Upper lobe of left lung (tissue), 6 donors: ENCODE data around the gene TOGARAM2. TPM values are rescaled to one million over a fixed set of nuclear protein-coding genes. Genes with fewer than 3 reads are reported as not detected.

ENCODE experiments used
- ATAC-seq, 2 donors: fragments of 200-7000 bp; cut with Tn5 transposase; one replicate each; pipeline ENCODE4 v1.9.1; 2022; ENCODE audit warnings: mild to moderate bottlenecking in 2 of 2, moderate library complexity in 2 of 2; ENCODE audit not compliant: low FRiP score in 2 of 2
- DNase-seq, 2 donors: peaks; one replicate each; pipeline ENCODE4 v3.0.0-alpha.2; 2019 to 2020
- H3K27ac ChIP-seq, 4 donors: fragments of 200-600 bp; sonication (generic); one replicate each; pipeline ENCODE4 v1.5.1; 2016 to 2019
- H3K27me3 ChIP-seq, 4 donors: fragments of 200-600 bp; sonication (generic); one replicate each; pipeline ENCODE4 v1.5.1; 2017 to 2019
- H3K36me3 ChIP-seq, 4 donors: fragments of 200-600 bp; sonication (generic); one replicate each; pipeline ENCODE4 v1.5.1; 2016 to 2019
- H3K4me1 ChIP-seq, 4 donors: fragments of 200-600 bp; sonication (generic); one replicate each; pipeline ENCODE4 v1.5.1; 2018 to 2019
- H3K4me3 ChIP-seq, 4 donors: fragments of 200-600 bp; sonication (generic); one replicate each; pipeline ENCODE4 v1.5.1; 2017 to 2019; ENCODE audit warnings: mild to moderate bottlenecking in 2 of 4, moderate library complexity in 1 of 4
- H3K9me3 ChIP-seq, 4 donors: fragments of 200-600 bp; sonication (generic); one replicate each; pipeline ENCODE4 v1.5.1; 2018 to 2019
- EP300 ChIP-seq, 4 donors: sonication (generic); formaldehyde crosslinking; IDR thresholded peaks; one replicate each; pipeline ENCODE4 v1.5.1; 2017; ENCODE audit warnings: antibody characterized with exemption in 4 of 4, control low read depth in 2 of 4
- POLR2A ChIP-seq, 4 donors: fragments of 450-650 bp; IDR thresholded peaks; one replicate each; pipeline ENCODE4 v1.5.1; 2016 to 2017; ENCODE audit warnings: antibody characterized with exemption in 4 of 4, mild to moderate bottlenecking in 2 of 4
- POLR2AphosphoS5 ChIP-seq, 2 donors: sonication (generic); formaldehyde crosslinking; IDR thresholded peaks; one replicate each; pipeline ENCODE4 v1.5.1; 2017; ENCODE audit warnings: antibody characterized with exemption in 2 of 2
- WGBS, 2 donors: methylation state at CpG; one replicate each; pipeline ENCODE4 v1.1.5; 2017 to 2018; 5-methylcytosine and 5-hydroxymethylcytosine counted together
- total RNA-seq, 6 donors: library from RNA; depleted of rRNA in 4 of 6; stranded (reverse); fragments of >200 nt in 4 of 6; gene quantifications; one replicate each; pipeline versions ENCODE4 v1.1.0 to v1.2.1, GENCODE V29; 2016 to 2021
- TF ChIP-seq, protein P1 (sequence below), 6 experiments: fragments of 450-650 bp in 4 of 6; fragments of 200-600 bp in 2 of 6; sonication (generic) in 2 of 6; IDR thresholded peaks; one replicate each; pipeline ENCODE4 v1.5.1; 2016 to 2019; ENCODE audit warnings: antibody characterized with exemption in 6 of 6
- donor health status: DM: no; HTN: no; CAD: no; lungs with moderate emphysema.
- donor health status: DM: no; HTN: yes; CAD: no; lungs with severe emphysema.

TOGARAM2 gene
- total RNA-seq, 6 donors from 2014 or later = 0.37 to 24.5 (median 10.9) TPM

DNA sequence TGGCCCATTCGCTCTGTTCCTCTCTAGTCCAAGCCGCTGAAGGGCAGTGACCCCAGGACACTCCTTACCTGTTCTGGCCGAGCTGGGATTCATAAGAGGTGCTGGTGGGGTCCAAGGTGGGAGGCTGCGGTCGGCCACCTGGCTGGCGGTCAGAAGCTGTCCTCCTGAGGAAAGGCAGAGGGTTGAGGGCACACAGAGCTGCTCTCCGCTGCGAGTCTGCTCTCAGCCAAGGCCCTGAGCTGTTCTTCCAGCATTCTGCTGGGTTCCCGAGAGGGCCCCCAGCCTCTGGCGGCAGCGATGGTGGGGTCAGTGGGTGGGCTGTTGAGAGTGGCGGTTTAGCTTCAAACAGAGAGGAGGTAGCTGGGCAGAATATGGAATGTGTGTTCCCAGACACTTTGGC, 89.4 kb downstream of the TOGARAM2 start:
- DNase-seq (peak in 1 of 2 donors; percentile 46), ATAC-seq (no peak)
- Histone ChIP-seq H3K4me3 (no peak overlapping the region), H3K27me3 (no peaks in the 10 kb centered on the region), H3K9me3 (no peaks in the 10 kb centered on the region), H3K36me3 (no peaks in the 10 kb centered on the region), H3K4me1 (peaks cover 2 to 14% (median 4%) of the 10 kb centered on the region in 4 donors), H3K27ac (no peak overlapping the region)
- WGBS, 2 donors = 77 to 81% methylated on average over 8 to 12 of the region's 12 CpGs
- TF ChIP-seq POLR2AphosphoS5 (IDR thresholded peaks at IDR 0.05) = no peak
- TF ChIP-seq, protein P1, sequence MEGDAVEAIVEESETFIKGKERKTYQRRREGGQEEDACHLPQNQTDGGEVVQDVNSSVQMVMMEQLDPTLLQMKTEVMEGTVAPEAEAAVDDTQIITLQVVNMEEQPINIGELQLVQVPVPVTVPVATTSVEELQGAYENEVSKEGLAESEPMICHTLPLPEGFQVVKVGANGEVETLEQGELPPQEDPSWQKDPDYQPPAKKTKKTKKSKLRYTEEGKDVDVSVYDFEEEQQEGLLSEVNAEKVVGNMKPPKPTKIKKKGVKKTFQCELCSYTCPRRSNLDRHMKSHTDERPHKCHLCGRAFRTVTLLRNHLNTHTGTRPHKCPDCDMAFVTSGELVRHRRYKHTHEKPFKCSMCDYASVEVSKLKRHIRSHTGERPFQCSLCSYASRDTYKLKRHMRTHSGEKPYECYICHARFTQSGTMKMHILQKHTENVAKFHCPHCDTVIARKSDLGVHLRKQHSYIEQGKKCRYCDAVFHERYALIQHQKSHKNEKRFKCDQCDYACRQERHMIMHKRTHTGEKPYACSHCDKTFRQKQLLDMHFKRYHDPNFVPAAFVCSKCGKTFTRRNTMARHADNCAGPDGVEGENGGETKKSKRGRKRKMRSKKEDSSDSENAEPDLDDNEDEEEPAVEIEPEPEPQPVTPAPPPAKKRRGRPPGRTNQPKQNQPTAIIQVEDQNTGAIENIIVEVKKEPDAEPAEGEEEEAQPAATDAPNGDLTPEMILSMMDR (IDR thresholded peaks at IDR 0.05) = no peak
- no peak for TF ChIP-seq POLR2A (IDR thresholded peaks at IDR 0.05)
- TF ChIP-seq EP300 (IDR thresholded peaks at IDR 0.05) = no peak

DNA sequence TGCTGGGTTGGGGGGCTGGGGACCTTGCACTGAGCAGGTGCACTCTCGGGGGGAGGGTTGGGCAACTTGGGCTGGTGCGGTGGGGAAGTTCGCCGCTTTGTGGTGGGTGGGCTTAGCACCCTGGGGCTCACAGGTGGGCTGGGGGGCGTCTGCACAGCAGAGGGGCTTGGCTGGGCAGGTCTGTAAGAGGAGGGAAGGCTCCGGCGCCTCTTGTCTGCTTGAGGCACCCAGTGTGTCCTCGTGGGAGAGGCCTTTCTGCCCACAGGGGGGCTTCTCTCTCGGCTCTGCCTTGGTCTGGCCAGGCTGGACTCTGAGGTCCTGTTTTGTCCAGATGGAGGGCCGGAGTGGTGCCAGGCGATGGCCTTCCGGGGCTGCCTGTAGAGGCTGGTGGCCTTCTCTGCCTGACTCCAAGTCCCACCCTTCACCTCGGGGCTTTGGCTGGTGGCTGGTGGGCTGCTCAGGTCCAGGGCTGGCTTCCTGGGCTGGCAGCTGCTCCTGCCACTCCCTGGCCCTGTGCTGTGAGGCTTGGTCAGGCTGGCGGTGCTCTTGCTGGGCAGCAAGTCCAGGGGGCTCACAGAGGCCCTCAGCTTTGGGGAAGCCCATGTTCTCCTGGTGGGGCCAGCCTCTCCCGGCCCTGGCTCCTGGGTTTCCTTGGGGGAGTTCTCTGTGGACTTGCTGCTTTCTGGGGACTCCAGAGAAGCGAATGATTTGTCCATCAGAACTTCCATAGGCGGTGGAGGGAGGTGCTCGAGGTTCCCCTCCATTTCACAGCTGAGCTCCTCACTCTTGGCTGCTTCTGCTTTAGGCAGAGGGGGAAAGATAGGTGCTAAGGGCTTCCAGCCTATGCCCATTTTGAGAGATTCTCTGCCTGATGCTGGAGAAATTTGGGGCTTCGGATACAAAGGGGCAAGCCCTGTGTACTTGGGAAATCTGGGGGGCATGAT, 90.2 kb downstream of the TOGARAM2 start:
- TF ChIP-seq, protein P1 (IDR thresholded peaks at IDR 0.05) = no peak
- TF ChIP-seq POLR2A (IDR thresholded peaks at IDR 0.05) (no peak), POLR2AphosphoS5 (IDR thresholded peaks at IDR 0.05) (no peak), EP300 (IDR thresholded peaks at IDR 0.05) (no peak)
- ATAC-seq = peak in 1 of 2 donors; percentile 3

DNA sequence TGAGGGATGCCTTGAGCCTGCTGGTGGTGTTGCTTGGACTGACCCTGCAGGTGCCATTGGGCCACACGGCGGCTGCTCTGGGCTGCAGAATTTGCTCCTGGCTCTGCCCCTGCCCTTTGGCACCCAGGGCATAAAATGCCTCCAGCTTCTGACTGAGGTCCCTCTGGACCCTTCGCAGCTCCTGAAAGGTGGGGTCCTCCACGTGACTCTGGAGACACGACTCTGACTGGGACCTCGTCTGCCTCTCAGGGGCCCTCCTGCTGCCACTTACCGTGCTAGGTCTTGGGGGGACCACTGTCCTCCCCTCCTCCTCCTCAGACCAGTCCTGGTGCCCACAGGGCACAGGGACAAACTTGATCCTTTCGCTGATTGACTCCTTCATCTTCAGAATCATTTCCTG, 91.2 kb downstream of the TOGARAM2 start:
- peaks cover 0 to under 1% (median 0%) of the 10 kb centered on the region in 4 donors for H3K4me1 ChIP-seq
- WGBS, 2 donors = 92 to 96% methylated on average over 6 to 8 of the region's 8 CpGs
- DNase-seq (no peak), ATAC-seq (no peak)
- no peak overlapping the region for H3K4me3 ChIP-seq
- H3K36me3 ChIP-seq = no peaks in the 10 kb centered on the region
- TF ChIP-seq EP300 (IDR thresholded peaks at IDR 0.05) (no peak), POLR2A (IDR thresholded peaks at IDR 0.05) (no peak), POLR2AphosphoS5 (IDR thresholded peaks at IDR 0.05) (no peak)
- TF ChIP-seq, protein P1 (IDR thresholded peaks at IDR 0.05) = no peak
- no peaks in the 10 kb centered on the region for H3K9me3 ChIP-seq
- no peaks in the 10 kb centered on the region for H3K27me3 ChIP-seq
- no peak overlapping the region for H3K27ac ChIP-seq

More for the DNA sequence above, 90.2 kb downstream of the TOGARAM2 start:
- peak in 1 of 2 donors; percentile 66 for DNase-seq
- Histone ChIP-seq H3K27ac (no peak overlapping the region), H3K9me3 (no peaks in the 10 kb centered on the region), H3K36me3 (no peaks in the 10 kb centered on the region), H3K4me1 (peaks cover 0 to 10% (median 4%) of the 10 kb centered on the region in 4 donors), H3K27me3 (no peaks in the 10 kb centered on the region), H3K4me3 (no peak overlapping the region)
- WGBS, 2 donors = 83 to 87% methylated on average over 9 to 11 of the region's 19 CpGs

DNA sequence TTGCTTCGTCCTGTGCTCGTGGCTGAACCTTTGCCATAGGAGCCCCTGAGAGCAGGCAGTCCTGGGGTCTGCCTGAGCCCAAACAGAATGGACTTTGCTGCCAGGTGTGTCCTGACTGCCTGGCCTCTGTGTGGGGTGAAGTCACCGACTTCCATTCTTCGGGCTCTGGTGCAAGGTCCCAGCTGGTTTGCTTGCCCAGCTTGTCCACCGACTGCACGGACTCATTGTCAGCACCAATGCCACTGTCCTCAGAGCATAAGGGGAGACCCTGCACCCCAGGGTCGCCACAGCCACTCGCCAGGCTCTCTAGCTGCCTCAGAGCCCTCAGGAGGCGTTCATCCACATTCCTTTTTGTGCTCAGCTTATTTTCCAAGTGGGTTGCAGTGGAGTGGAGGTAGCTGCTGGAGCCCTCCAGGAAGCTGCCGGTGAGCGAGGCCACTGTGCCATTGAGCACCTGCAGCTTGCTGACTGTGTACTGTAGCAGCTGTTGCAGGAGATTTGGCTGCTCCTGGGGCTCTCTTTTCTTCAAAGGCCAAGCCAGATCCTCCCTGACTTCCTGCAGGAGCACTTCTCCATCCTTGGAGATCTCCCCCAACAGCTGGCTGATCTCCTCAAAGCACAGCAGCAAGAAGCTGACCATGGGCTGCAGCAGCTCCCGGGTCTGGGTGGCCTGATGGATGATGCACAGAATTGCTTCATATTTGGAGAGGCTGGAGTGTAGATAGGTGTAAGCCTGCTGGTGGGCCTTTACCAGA, 92.0 kb downstream of the TOGARAM2 start:
- Histone ChIP-seq H3K27me3 (no peaks in the 10 kb centered on the region), H3K9me3 (no peaks in the 10 kb centered on the region), H3K4me1 (no peaks in the 10 kb centered on the region), H3K27ac (no peak overlapping the region), H3K4me3 (no peak overlapping the region), H3K36me3 (no peaks in the 10 kb centered on the region)
- 77 to 89% methylated on average over 6 to 12 of the region's 12 CpGs for WGBS, 2 donors
- ATAC-seq (no peak), DNase-seq (no peak)
- TF ChIP-seq POLR2A (IDR thresholded peaks at IDR 0.05) (no peak), POLR2AphosphoS5 (IDR thresholded peaks at IDR 0.05) (no peak), EP300 (IDR thresholded peaks at IDR 0.05) (no peak)
- TF ChIP-seq, protein P1 (IDR thresholded peaks at IDR 0.05) = no peak
